ENCODE measurements around the gene SLC11A1. TPM values are rescaled to one million over a fixed set of nuclear protein-coding genes. Genes with fewer than 3 reads are reported as not detected.

SLC11A1 gene
- total and polyA plus RNA-seq, 2 of the 4 experiments (the other 2 are of a cell fraction), result under 0.01 to 0.07 TPM

DNA sequence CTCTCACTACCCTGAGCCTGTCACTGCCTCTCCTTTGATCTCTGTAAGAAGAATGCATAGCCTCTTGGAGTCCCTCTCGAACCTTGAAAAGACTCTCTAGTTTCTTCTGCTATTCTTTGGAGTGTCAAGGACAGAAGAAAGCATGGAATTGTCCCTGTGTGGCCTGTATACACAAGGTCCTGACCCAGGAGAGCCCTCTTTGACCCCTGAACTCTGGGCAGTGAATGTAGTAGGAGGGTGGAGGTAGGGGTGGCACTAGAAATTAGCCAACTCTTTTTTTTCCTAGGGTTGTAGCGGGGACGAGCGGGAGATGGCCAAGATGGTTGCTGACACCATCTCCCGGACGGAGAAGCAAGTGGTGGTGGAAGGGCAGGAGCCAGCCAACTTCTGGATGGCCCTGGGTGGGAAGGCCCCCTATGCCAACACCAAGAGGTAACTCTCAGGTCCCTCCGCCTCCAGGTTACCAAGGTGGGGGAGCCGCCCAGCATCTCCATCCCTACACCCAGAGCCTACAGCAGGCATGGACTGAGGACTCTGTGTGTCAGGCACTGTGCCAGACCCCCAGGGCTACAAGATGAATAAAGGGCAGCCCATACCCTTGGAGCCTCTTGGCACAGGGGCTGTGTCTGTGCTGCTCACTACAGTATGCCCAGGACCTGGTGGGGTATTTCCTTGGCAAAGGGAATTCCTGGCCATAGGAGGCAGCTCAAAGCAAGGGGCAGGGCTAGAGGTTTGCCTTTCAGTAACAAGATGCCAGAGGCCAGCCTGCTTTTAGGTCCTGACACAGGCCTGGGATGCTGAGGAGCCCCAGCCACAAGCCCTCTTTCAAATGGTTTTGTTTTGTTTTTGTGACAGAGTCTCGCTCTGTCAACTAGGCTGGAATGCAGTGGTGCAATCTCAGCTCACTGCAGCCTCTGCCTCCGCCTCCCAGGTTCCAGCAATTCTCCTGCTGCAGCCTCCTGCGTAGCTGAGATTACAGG is 53.2 kb downstream of the SLC11A1 start:
- in situ Hi-C loops (cut with MboI; ENCODE audit: low sequenced_read_pairs), result no loop called here
- Histone ChIP-seq H3K14ac (replicated peaks; ENCODE audit: low read depth, low read length) (no peak overlapping the region), H3K36me3 (ENCODE audit: control insufficient read depth, insufficient read depth, low read length) (no peaks in the 10 kb centered on the region), H3K56ac (ENCODE audit: extremely low read depth, insufficient read depth, low read length) (no peak overlapping the region), H2AK9ac (replicated peaks; ENCODE audit: low read depth, low read length, poor library complexity) (no peak overlapping the region), H3K9me1 (ENCODE audit: insufficient read depth, low read length) (no peaks in the 10 kb centered on the region), H3K4me3 (ENCODE audit: insufficient read depth, low read depth, low read length) (no peak overlapping the region), H2BK5ac (ENCODE audit: low read depth, low read length, poor library complexity, severe bottlenecking) (no peak overlapping the region), H3K9me3 (ENCODE audit: control insufficient read depth, insufficient read depth, low read length) (no peaks in the 10 kb centered on the region), H4K20me1 (ENCODE audit: insufficient read depth, low read length) (no peaks in the 10 kb centered on the region; the same call in 1 of the 2 replicates), H3K9ac (ENCODE audit: low read depth, low read length) (no peak overlapping the region), H2BK20ac (ENCODE audit: low read depth, low read length) (no peak overlapping the region), H3K4me1 (ENCODE audit: control insufficient read depth, insufficient read depth, low read length) (peaks cover 2% of the 10 kb centered on the region; the same call in 1 of the 2 replicates), H3K27me3 (ENCODE audit: control insufficient read depth, insufficient read depth, low read length) (peaks cover 17% of the 10 kb centered on the region), H3K79me1 (ENCODE audit: low read depth in 1 of 2, low read length in 2 of 2) (no peaks in the 10 kb centered on the region), H3K27ac (ENCODE audit: insufficient read depth, low read length) (no peak overlapping the region), H2AK5ac (ENCODE audit: low read depth, low read length) (no peak overlapping the region), H3K18ac (ENCODE audit: low read depth, low read length) (no peak overlapping the region), H2BK15ac (ENCODE audit: low read depth, low read length) (no peak overlapping the region), H2BK120ac (ENCODE audit: low read depth, low read length) (no peak overlapping the region), H4K5ac (ENCODE audit: low read depth, low read length) (no peak overlapping the region), H3K4ac (ENCODE audit: low read depth, low read length) (no peak overlapping the region), H2AFZ (replicated peaks; ENCODE audit: low read length, poor library complexity) (no peak overlapping the region), H3K23ac (ENCODE audit: low read depth, low read length) (no peak overlapping the region), H4K8ac (ENCODE audit: low read depth in 2 of 2, low read length in 2 of 2) (no peak overlapping the region), H4K91ac (ENCODE audit: insufficient read depth, low read depth, low read length) (no peak overlapping the region), H3K4me2 (ENCODE audit: low read depth, low read length) (no peak overlapping the region)
- dilution Hi-C loops (cut with HindIII; ENCODE audit: low sequenced_read_pairs, unreplicated experiment), result no loop called here
- ATAC-seq (ENCODE audit: low read depth) (peak; percentile 87), DNase-seq (peak; percentile 6)
- 44% methylated on average over 2 of the region's 11 CpGs; no CpG with 5 or more reads in 1 of the 2 experiments for WGBS, 2 experiments (ENCODE audit: extremely low coverage in 2 of 2, insufficient read length in 1 of 2)
- TF ChIP-seq RCOR1 (IDR thresholded peaks at IDR 0.05; ENCODE audit: insufficient replicate concordance, low read length), result no peak
- TF ChIP-seq CEBPB (IDR thresholded peaks at IDR 0.05; ENCODE audit: low read depth, low read length), result peak; percentile 48; the same call in 1 of the 2 replicates
- TF ChIP-seq FOS (IDR thresholded peaks at IDR 0.05; ENCODE audit: low read depth, low read length), result no peak
- ChIA-PET CTCF (no interaction called here), POLR2A (ENCODE audit: unreplicated experiment) (no interaction called here)
- BruUV-seq (replicated peaks), result no TSS peak
- intact Hi-C loops (cut with micrococcal nuclease), result no loop called here
